A549 treated with RU486 at 1 μM for 4 hours (cell line): ENCODE results near the gene IL10RB. TPM values are rescaled to one million over a fixed set of nuclear protein-coding genes. Genes with fewer than 3 reads are reported as not detected.

Experiments
- total RNA-seq: library from RNA; stranded (reverse); fragments of 200-300 nt; extraction: Qiagen RNA extraction; gene quantifications from 5 replicates; pipeline ENCODE4 v1.2.3, GENCODE V29; 2022; ENCODE audit warnings: low read depth

The IL10RB gene
- 16.4 to 19.4 TPM (median 17.8 TPM) in 5 replicates for total RNA-seq

DNA sequence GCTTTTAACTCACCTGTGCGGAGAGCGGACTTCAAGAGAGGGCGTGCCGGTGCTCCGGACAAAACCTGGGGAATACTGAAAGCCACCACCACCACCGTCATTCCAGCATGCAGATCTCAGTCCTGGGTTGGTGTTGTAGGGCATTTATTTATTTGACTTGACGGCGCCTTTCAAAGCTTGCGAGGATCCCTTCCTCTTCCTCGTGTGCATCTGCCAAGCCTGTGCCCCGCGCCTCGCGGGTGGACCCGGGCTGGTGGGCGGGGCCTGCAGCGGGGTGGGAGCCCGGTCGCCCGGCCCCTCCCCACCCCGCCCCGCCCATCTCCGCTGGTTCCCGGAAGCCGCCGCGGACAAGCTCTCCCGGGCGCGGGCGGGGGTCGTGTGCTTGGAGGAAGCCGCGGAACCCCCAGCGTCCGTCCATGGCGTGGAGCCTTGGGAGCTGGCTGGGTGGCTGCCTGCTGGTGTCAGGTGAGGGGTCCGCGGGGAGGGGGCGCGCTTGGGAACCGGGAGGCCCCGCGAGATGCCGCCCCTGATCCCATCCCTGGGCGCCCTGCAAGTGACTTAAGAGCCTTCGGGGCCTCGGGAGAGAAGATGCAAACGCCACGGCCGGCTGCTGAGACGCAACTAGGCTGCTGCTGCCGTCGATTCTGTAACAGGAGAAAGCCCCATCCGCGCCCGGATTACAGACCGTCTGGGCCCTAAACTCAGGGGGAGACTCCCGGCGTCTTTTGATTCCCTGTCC lies at the start of gene IL10RB:
IL10RB (plus strand) TSS at position 318 of the 739 bp plus-strand sequence; CDS start at position 417, 99 bp downstream.

DNA sequence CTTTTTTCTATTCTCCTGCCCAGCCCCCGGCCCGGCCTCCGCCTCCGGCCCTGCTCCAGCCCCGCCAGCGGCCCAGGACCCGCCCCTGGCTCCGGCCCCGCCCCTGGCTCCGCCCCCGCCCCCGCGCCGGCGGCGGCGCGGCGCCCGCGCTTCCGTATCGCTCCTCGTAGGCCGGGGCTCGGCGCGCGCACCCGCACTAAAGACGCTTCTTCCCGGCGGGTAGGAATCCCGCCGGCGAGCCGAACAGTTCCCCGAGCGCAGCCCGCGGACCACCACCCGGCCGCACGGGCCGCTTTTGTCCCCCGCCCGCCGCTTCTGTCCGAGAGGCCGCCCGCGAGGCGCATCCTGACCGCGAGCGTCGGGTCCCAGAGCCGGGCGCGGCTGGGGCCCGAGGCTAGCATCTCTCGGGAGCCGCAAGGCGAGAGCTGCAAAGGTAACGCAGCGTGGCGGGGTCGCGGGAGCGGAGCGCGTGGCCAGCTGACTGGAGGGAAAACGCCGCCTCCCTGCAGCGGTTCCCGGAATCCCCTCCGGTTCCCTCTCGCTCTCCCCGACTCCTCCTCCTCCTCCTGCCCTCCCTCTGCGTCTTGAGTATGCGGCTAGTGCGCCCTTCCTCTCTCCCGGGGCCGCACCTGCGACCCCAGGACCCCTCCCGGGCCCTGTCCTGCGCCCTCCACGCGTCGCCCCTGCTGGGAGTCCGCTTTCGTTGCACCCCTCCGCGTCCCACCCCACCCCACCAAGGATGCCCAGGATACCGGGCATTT lies 36.2 kb upstream of the IL10RB start, which contains the start of gene IFNAR2:
IFNAR2 (plus strand) TSS at position 155 of the 761 bp plus-strand sequence. CDS start 11,985 bp downstream, outside the sequence.

DNA sequence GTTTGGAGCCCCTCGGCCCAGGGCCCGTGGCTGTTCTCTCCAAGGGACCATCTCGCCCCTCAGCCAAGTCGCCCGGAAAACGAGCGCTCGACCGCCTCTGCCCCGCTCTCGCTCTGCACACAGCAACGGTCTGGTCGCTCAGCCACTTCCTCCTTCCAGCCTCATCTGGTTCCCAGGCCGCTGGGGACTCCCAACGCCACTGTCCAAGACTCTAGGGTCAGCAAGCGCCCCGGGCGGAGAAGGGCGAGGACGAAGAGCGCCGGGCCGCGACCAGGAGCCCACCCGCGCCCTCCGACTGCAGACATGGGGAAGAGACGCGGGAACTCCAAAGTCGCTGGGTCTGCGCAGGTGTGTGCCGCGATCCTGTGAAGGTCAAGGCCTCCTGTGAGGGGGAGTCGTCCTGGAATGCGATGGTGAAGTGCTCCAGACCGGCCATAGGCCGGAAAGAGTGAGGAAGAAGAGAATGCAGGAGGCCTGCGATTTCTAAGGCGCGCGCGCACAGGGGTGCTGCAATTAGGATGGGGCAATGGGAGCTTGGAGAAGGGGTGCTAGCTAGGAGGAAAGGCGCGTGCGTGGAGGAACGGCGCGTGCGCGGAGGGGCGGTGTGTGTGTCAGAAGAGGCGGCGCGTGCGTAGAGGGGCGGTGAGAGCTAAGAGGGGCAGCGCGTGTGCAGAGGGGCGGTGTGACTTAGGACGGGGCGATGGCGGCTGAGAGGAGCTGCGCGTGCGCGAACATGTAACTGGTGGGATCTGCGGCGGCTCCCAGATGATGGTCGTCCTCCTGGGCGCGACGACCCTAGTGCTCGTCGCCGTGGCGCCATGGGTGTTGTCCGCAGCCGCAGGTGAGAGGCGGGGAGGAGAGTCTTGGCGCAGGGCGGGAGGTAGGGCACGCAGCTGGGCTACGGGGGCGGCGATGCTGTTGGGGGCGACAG lies 58.4 kb downstream of the IL10RB start, which contains the start of gene IFNAR1:
IFNAR1 (plus strand) TSS at position 680 of the 931 bp plus-strand sequence; CDS start at position 766, 86 bp downstream.

Other genes with a start within 250 kb of the IL10RB start
- gene OLIG2, start 240.4 kb upstream of the IL10RB start, total RNA-seq: not detected in 5 replicates
- 0.14 TPM in 1 of 5 replicates, not detected in the others for gene OLIG1, start 196.2 kb upstream of the IL10RB start, total RNA-seq
- gene IFNAR2, start 36.4 kb upstream of the IL10RB start, total RNA-seq: 11.9 to 23.1 TPM (median 17.1 TPM) in 5 replicates
- 10.3 to 25.3 TPM (median 18.9 TPM) in 5 replicates for gene IFNAR1, start 58.6 kb downstream of the IL10RB start, total RNA-seq
- gene IFNGR2, start 137.0 kb downstream of the IL10RB start, total RNA-seq: 54.5 to 65.5 TPM (median 61.4 TPM) in 5 replicates
- gene TMEM50B, start 213.6 kb downstream of the IL10RB start, total RNA-seq: 6.2 to 12.3 TPM (median 10.1 TPM) in 5 replicates
- gene DNAJC28, start 225.3 kb downstream of the IL10RB start, total RNA-seq: 0.25 to 0.57 TPM (median 0.30 TPM) in 4 of 5 replicates, not detected in the other